Stimulated activated effector memory CD8-positive, alpha-beta T cell treated with anti-CD3 and anti-CD28 coated beads, Interleukin-12 subunit alpha, Interleukin-12 subunit beta, amount 100 ng/mL, for 72 hours (primary cell): ENCODE measurements around the gene TMEM132D.

Experiments
- ATAC-seq: fragments of 150-1000 bp; cut with Tn5 transposase; 2 replicates; pipeline ENCODE4 v1.10.0; 2021
- DNase-seq, 2 donors: peaks; one replicate each; pipeline ENCODE4 v3.0.0; 2021 to 2022; ENCODE audit warnings: low spot score in 2 of 2
- H3K27ac Mint-ChIP-seq: one replicate; pipeline ENCODE4 v1.8.0; 2022; ENCODE audit warnings: mild to moderate bottlenecking, mixed read lengths
- H3K36me3 Mint-ChIP-seq: one replicate; pipeline ENCODE4 v1.8.0; 2022; ENCODE audit warnings: mild to moderate bottlenecking, mixed read lengths
- H3K4me1 Mint-ChIP-seq: one replicate; pipeline ENCODE4 v1.8.0; 2022; ENCODE audit warnings: mixed read lengths
- H3K4me3 Mint-ChIP-seq: one replicate; pipeline ENCODE4 v1.8.0; 2022; ENCODE audit warnings: mild to moderate bottlenecking, mixed read lengths
- H3K9me3 Mint-ChIP-seq: one replicate; pipeline ENCODE4 v1.8.0; 2022; ENCODE audit warnings: mixed read lengths

TMEM132D gene

DNA sequence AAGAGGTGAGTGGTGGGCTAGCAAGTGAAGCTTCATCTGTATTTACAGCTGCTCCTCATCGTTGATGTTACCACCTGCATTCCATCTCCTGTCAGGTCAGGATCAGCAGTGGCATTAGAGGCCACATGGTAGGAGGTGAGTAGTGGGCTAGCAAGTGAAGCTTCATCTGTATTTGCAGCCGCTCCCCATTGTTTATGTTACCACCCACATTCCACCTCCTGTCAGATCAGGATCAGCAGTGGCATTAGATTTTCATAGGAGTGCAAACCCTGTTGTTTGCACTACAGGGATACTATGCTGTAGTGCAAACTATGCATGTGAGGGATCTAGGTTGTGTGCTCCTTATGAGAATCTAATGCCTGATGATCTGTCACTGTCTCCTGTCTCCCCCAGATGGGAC lies 531.5 kb downstream of the TMEM132D start:
- Mint-ChIP-seq H3K36me3 (no peaks in the 10 kb centered on the region), H3K4me1 (no peaks in the 10 kb centered on the region), H3K4me3 (no peak overlapping the region), H3K27ac (no peak overlapping the region), H3K9me3 (peaks cover 3% of the 10 kb centered on the region)
- ATAC-seq (no peak), DNase-seq (no peak)

DNA sequence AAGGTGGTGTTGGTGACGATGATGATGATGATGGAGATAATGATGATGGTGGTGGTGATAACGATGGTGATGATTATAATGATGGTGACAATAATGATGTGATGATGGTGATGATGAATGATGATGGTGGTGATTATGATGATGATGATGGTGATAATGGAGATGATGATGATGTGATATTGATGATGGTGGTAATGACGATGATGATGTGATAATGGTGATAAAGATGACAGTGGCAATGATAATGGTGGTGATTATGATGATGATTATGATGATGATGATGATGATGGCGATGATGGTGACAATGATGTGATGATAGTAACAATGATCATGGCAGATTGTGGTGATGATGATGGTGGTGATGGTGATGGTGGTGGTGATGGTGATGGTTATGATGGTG lies 532.6 kb downstream of the TMEM132D start:
- DNase-seq (no peak), ATAC-seq (no peak)
- Mint-ChIP-seq H3K9me3 (peaks cover 3% of the 10 kb centered on the region), H3K36me3 (no peaks in the 10 kb centered on the region), H3K27ac (no peak overlapping the region), H3K4me3 (no peak overlapping the region), H3K4me1 (no peaks in the 10 kb centered on the region)

DNA sequence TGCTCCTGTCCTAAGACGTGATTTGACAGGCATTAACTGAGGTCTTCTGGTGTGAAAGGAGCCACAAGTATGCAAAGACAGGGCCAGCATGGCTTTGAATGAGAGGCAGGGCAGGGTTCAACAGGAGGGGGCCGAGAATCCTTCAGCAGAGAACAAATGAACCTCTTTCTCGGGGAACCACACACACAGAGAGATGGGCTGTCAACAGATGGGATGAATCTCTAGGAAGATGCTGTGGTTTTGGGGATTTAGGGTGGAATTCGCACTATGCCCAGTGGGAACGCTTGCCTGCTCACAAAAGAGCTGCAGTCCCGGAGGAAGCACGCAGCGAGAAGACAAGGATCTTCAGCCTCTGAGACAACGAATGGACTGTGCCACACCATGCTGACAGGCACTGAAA lies 537.2 kb downstream of the TMEM132D start:
- Mint-ChIP-seq H3K27ac (no peak overlapping the region), H3K9me3 (peaks cover 3% of the 10 kb centered on the region), H3K36me3 (no peaks in the 10 kb centered on the region), H3K4me1 (no peaks in the 10 kb centered on the region), H3K4me3 (no peak overlapping the region)
- no peak for DNase-seq
- ATAC-seq = no peak

DNA sequence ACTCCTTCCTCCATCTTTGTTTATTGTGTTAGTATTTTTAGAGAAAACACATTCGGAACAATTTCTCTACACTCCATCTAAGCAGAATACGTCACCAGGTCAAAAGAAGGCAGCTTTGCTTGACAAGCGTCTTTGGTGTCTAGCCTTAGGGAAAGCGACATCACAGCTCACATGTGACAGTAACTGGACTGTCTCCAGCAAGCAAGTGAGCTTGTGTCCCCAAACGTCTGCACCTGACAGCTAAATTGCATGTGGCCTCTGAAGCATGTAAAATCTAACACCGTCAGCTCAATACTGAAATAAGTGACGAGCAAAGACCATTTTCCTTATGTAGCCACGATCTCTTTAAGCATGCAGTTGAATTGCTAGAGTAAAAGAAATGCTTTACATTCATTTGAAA lies 540.8 kb downstream of the TMEM132D start:
- no peaks in the 10 kb centered on the region for H3K9me3 Mint-ChIP-seq
- no peak overlapping the region for H3K4me3 Mint-ChIP-seq
- no peaks in the 10 kb centered on the region for H3K36me3 Mint-ChIP-seq
- no peak overlapping the region for H3K27ac Mint-ChIP-seq
- no peak for ATAC-seq
- no peaks in the 10 kb centered on the region for H3K4me1 Mint-ChIP-seq
- no peak for DNase-seq

DNA sequence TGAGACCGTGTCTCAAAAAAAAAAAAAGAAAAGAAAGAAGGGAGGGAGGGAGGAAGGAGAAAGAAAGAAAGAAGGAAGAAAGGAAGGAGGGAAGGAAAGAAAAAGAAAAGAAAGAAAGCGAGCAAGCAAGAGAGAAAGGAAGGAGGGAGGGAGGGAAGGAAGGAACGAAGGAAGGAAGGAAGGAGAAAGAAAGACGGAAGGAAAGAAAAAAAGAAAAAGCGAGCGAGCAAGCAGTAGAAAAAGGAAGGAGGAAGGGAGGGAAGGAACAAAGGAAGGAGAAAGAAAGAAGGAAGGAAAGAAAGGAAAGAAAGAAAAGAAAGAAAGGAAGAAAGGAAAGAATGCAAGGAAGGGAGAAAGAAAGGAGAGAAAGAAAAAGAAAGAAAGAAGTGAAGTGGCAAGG lies 546.6 kb downstream of the TMEM132D start:
- Mint-ChIP-seq H3K4me1 (no peaks in the 10 kb centered on the region), H3K9me3 (peaks cover 2% of the 10 kb centered on the region), H3K27ac (no peak overlapping the region), H3K4me3 (no peak overlapping the region), H3K36me3 (no peaks in the 10 kb centered on the region)
- ATAC-seq = no peak
- no peak for DNase-seq

DNA sequence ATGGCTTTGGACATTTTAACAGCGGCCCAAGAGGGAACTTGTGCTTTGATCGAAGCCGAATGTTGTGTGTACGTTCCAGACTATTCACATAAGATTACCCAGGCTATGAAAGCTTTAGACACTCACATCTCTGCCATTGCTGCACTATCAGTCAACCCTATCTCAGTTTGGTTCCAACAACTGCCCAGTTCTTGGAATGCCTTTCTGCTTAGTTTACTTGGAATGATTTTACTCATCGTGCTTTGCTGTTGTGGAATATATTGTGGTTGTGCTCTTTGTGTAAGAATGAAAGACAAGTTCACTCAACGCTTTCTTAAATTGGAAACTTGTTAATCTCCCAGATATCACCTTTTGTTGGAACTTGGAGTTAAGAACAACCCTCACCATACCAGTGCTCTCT lies 552.3 kb downstream of the TMEM132D start:
- H3K4me3 Mint-ChIP-seq = no peak overlapping the region
- H3K36me3 Mint-ChIP-seq = no peaks in the 10 kb centered on the region
- no peak overlapping the region for H3K27ac Mint-ChIP-seq
- H3K9me3 Mint-ChIP-seq = no peaks in the 10 kb centered on the region
- ATAC-seq (no peak), DNase-seq (no peak)
- H3K4me1 Mint-ChIP-seq = no peaks in the 10 kb centered on the region

DNA sequence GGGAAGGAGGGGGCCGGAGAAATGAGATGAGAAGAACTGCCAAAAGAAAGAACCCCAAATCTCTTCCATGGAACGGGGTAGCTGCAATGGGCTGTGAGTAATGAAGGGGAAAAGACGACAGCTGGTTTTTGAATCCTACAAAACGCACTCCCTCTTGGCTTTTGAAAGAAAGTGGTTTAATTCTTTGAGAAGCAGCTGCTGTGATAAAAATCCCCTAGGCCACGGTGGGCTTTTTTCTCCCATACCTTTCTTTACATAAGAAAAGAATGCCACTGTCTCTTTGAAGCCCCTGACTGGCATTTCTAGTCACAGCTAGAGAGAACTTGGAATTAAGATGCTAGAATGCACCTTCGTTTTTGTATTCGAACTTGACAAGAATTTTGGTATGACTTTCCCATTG lies 564.5 kb downstream of the TMEM132D start:
- no peak for DNase-seq
- no peak overlapping the region for H3K27ac Mint-ChIP-seq
- peaks cover 2% of the 10 kb centered on the region for H3K9me3 Mint-ChIP-seq
- no peaks in the 10 kb centered on the region for H3K36me3 Mint-ChIP-seq
- H3K4me1 Mint-ChIP-seq = no peaks in the 10 kb centered on the region
- ATAC-seq = no peak
- no peak overlapping the region for H3K4me3 Mint-ChIP-seq

DNA sequence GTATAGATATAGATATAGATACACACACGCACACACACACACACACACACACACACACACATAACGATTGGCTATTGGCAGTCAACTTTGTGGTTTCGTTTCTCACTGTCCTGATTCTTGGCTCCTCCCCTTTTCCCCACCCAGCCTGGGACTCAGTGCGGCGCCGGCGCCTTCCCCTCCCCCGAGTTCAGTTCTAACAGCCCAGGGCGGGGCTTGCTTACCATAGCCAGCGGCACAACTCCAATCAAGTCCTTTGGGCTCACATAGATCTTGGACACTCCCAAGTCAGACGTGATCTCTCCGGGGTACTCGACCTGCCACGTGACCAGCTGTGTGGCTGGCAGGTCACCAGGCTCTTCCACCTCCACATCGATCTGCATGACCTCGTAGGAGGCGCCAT lies 566.4 kb downstream of the TMEM132D start:
- Mint-ChIP-seq H3K4me1 (no peaks in the 10 kb centered on the region), H3K36me3 (no peaks in the 10 kb centered on the region), H3K27ac (no peak overlapping the region), H3K4me3 (no peak overlapping the region), H3K9me3 (peaks cover 2% of the 10 kb centered on the region)
- DNase-seq = no peak
- ATAC-seq = no peak

DNA sequence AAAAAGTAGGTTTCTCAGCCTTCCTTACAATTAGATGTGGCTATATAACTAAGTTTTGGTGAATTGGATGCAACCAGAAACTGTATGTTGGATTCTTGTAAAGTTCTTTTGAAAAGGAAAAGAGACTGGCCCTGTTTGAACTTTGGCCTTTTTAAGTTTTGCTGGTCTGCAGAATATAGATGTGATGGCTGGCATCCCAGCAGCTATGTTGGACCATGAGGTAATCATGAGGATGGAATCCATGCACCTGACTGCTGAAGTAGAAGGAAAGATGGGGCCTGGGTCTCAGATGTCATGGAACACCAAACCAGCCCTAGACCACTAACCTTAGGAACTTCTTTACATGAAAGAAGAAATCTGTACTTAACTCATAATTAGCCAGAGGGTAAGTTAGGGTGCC lies 568.1 kb downstream of the TMEM132D start:
- Mint-ChIP-seq H3K27ac (no peak overlapping the region), H3K4me1 (no peaks in the 10 kb centered on the region), H3K9me3 (peaks cover 2% of the 10 kb centered on the region), H3K4me3 (no peak overlapping the region), H3K36me3 (no peaks in the 10 kb centered on the region)
- no peak for DNase-seq
- no peak for ATAC-seq

DNA sequence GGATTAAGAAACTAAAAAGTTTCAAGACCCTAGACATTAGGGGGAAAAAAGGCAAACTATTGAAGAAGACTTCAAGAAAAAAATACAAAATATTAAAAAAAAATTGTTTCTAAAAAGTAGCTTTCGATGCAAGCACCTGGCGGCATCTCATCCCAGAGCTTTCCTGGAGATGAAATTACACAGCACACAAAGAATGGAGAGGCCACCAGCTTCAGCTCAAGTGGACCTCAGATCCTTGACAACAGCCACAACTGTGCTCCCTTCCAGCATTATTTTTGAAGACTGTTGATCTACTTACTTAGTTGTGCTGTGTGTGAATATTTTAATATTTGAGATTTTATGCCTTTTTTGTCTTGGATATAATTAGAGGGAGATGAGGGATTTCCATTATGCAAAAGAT lies 571.5 kb downstream of the TMEM132D start:
- no peaks in the 10 kb centered on the region for H3K36me3 Mint-ChIP-seq
- DNase-seq = no peak
- ATAC-seq = no peak
- no peaks in the 10 kb centered on the region for H3K9me3 Mint-ChIP-seq
- no peaks in the 10 kb centered on the region for H3K4me1 Mint-ChIP-seq
- no peak overlapping the region for H3K4me3 Mint-ChIP-seq
- H3K27ac Mint-ChIP-seq = no peak overlapping the region

DNA sequence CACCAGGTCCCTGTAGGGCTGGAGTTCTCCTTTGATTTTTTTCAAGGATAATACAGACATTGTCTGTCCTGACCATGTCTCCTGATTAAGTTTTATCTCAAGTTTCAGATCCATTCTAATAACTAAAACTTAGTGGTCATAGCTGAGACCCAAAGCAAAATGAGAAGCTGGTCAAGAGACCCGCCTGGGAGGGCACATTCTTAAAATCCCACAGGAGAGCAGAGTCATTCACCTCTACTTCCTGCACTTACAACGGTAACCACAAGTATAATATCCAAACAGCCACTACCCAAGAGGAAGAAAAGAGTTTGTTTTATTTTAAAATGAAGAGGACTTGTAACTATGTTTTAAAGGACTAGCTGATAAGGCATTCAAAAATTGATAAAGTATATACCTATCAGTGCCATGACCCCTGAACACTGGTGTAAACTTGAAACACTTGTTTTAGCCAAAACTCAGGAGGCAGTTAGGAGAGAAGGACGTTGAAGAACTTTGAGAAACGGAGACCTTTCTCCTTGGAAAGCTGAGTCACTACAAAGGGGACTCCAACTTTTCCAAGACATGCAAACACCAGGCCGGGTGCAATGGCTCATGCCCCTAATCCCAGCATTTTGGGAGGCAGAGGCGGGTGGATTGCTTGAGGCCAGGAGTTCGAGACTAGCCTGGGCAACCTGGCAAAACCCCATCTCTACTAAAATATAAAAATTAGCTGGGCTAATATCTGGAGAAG lies 572.3 kb downstream of the TMEM132D start:
- DNase-seq (no peak), ATAC-seq (no peak)
- no peaks in the 10 kb centered on the region for H3K9me3 Mint-ChIP-seq
- no peak overlapping the region for H3K27ac Mint-ChIP-seq
- H3K4me1 Mint-ChIP-seq = no peaks in the 10 kb centered on the region
- no peaks in the 10 kb centered on the region for H3K36me3 Mint-ChIP-seq
- no peak overlapping the region for H3K4me3 Mint-ChIP-seq

DNA sequence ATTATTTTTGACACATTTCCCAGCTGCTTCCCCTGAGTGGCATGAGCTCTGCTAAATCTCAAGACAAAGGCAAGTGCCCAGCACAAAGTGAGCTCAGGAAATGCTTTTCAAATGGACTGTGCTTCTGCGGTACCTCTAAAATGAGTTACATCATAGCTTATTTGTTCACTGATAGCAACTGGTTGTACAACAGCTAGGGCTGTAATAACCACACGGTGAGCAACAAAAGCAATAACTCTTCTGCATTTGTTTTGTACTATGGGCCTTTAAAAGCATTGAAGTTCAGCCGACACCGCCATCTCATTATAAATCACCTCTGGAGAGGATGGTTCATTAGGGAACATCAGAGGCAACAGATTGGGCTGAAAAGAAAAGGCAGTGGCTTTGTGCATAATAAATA lies 575.6 kb downstream of the TMEM132D start:
- DNase-seq (no peak), ATAC-seq (no peak)
- Mint-ChIP-seq H3K9me3 (no peaks in the 10 kb centered on the region), H3K36me3 (no peaks in the 10 kb centered on the region), H3K4me1 (no peaks in the 10 kb centered on the region), H3K4me3 (no peak overlapping the region), H3K27ac (no peak overlapping the region)

DNA sequence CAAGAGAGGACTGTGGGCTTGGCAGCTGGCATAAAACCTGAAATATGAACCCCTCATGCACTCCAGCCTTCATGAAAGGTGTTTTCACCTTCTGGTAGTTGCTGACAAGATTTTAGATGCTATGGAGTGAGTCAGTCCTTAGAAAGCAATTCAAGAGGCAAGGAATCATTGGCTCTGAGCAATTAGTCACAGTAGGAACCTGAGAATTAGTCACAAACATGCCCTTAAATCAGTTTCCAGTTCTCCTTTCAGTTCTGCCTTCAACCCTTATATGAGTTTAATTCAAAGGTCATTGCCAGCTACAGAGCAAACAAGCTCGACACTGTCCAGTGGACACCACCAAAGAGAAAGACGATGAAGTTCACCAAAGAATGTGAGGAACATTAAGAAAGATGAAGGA lies 578.3 kb downstream of the TMEM132D start:
- DNase-seq (no peak), ATAC-seq (no peak)
- no peaks in the 10 kb centered on the region for H3K9me3 Mint-ChIP-seq
- no peak overlapping the region for H3K4me3 Mint-ChIP-seq
- H3K4me1 Mint-ChIP-seq = no peaks in the 10 kb centered on the region
- H3K27ac Mint-ChIP-seq = no peak overlapping the region
- no peaks in the 10 kb centered on the region for H3K36me3 Mint-ChIP-seq

DNA sequence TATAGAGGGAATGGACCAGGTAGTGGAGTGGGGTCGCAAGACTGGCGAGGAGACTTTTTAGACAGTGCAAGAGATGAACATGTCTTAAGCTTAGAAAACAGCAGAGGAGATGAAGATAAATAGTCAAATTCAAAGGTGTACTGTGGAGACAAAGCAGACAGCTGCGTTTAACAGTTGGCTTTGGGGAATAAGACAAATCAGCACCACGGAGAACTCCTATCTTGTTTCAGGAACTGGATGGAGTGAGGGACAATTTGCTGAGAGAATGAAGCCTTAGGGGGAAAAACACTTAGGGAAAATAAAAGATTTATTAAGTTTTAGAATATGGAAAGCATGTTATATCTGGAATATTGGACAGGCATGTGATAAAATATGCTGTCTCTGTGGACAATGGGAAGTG lies 591.8 kb downstream of the TMEM132D start:
- no peaks in the 10 kb centered on the region for H3K36me3 Mint-ChIP-seq
- no peak for DNase-seq
- H3K4me3 Mint-ChIP-seq = no peak overlapping the region
- H3K4me1 Mint-ChIP-seq = no peaks in the 10 kb centered on the region
- no peak for ATAC-seq
- no peaks in the 10 kb centered on the region for H3K9me3 Mint-ChIP-seq
- H3K27ac Mint-ChIP-seq = no peak overlapping the region

DNA sequence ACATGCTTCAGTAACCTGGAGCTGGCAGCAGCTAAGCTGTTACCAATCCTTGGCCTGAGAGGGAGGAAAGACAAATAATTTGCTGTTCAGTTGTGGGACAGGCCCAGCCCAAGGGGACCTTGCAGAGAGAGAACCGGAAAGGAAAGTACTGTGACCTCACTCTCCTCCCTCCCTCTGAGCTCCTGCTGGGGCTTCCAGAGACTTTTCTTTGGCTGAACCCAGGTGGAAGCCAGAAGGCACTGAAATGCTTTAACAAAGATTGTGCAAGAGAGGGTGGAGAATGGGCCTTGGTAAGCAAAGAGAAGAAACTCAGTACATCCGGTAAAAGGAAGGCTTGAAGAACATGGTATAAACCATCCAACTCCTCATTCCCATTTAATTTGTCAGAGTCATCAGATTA lies 593.5 kb downstream of the TMEM132D start:
- H3K4me3 Mint-ChIP-seq = no peak overlapping the region
- no peaks in the 10 kb centered on the region for H3K9me3 Mint-ChIP-seq
- H3K4me1 Mint-ChIP-seq = no peaks in the 10 kb centered on the region
- no peak for DNase-seq
- no peaks in the 10 kb centered on the region for H3K36me3 Mint-ChIP-seq
- no peak overlapping the region for H3K27ac Mint-ChIP-seq
- ATAC-seq = no peak

DNA sequence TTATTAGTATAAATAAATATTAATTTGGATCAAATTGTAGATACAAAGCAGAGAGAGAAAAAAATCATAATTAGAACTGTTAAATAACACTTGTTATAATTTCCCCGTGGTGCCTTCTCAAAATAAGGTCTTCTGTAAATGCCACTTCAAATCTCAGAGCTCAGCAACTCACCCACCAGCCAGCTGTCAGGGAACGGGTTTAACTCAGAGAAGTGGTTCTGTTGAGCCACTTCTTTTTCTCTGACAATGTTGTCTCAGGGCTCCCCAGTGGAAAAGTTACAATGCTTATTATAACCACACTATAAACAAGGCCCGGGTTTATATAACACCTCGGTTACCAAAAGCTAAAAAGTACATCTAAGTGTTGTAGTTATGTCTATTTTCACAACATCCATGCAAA lies 598.0 kb downstream of the TMEM132D start:
- DNase-seq = no peak
- Mint-ChIP-seq H3K4me3 (no peak overlapping the region), H3K27ac (no peak overlapping the region), H3K9me3 (no peaks in the 10 kb centered on the region), H3K36me3 (no peaks in the 10 kb centered on the region), H3K4me1 (no peaks in the 10 kb centered on the region)
- no peak for ATAC-seq

DNA sequence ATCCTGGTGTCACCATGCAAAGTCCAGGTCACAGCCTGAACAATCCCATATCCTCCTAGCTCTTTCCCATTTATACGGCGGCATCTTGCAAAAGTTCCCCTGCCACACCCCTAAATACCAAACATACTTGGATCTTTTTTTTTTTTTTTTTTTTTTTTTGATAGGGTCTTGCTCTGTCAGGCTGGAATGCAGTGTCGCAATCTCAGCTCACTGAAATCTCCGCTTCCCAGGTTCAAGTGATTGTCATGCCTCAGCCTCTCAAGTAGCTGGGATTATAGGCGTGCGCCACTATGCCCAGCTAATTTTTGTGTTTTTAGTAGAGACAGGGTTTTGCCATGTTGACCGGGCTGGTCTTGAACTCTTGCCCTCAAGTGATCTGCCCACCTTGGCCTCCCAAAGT lies 599.3 kb downstream of the TMEM132D start:
- Mint-ChIP-seq H3K4me1 (no peaks in the 10 kb centered on the region), H3K27ac (no peak overlapping the region), H3K36me3 (no peaks in the 10 kb centered on the region), H3K9me3 (no peaks in the 10 kb centered on the region), H3K4me3 (no peak overlapping the region)
- DNase-seq = no peak
- no peak for ATAC-seq
